AG10803 (cell line): ENCODE measurements around the gene PRKAG2.

Experiments used
- DNase-seq: peaks from one replicate; pipeline ENCODE4 v3.0.0; 2010; ENCODE audit warnings: low read depth
- H3K4me3 ChIP-seq: 2 replicates; pipeline ENCODE4 v1.5.1; 2011; ENCODE audit warnings: mild to moderate bottlenecking, low read length, control low read depth
- TF ChIP-seq, protein P1 (sequence below): conservative IDR thresholded peaks from 2 replicates; pipeline ENCODE4 v1.5.1; 2011; ENCODE audit warnings: mild to moderate bottlenecking, low read length, control low read depth, inconsistent platforms

Gene PRKAG2

DNA sequence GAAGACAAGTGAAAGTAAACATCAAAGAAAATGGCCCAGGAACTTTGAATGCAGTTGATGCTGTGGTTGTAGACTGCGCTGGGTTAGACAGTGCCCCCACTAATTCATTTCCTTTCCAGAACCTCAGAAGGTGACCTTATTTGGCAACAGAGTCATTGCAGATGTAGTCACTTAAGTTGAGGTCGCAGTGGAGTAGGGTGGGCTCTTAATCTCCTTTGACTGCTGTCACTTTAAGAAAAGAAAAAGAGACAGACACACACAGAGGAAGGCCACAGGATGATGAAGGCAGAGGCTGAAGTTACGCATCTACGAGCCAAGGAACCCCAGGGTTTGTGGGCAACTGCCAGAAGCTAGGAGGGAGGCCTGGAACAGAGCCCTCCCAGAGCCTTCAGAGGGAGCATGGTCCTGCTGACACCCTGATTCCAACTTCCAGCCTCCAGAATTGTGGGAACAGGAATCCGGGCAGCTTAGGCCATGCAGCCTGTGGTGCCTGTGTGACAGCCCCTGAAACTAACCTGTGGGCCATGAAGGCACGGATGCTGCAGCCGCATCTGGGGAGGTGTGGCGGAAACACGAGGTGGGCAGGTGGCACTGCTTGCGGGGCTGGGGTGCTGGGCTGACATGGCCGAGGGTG is 107.6 kb downstream of the PRKAG2 start:
- no peak overlapping the region for H3K4me3 ChIP-seq
- TF ChIP-seq, protein P1, sequence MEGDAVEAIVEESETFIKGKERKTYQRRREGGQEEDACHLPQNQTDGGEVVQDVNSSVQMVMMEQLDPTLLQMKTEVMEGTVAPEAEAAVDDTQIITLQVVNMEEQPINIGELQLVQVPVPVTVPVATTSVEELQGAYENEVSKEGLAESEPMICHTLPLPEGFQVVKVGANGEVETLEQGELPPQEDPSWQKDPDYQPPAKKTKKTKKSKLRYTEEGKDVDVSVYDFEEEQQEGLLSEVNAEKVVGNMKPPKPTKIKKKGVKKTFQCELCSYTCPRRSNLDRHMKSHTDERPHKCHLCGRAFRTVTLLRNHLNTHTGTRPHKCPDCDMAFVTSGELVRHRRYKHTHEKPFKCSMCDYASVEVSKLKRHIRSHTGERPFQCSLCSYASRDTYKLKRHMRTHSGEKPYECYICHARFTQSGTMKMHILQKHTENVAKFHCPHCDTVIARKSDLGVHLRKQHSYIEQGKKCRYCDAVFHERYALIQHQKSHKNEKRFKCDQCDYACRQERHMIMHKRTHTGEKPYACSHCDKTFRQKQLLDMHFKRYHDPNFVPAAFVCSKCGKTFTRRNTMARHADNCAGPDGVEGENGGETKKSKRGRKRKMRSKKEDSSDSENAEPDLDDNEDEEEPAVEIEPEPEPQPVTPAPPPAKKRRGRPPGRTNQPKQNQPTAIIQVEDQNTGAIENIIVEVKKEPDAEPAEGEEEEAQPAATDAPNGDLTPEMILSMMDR: no peak

GRCh38 chr7:151768805-151769187 is 108.1 kb downstream of the PRKAG2 start:
- H3K4me3 ChIP-seq: no peak overlapping the region
- no peak for DNase-seq
- TF ChIP-seq, protein P1: no peak

More for the DNA sequence above, 107.6 kb downstream of the PRKAG2 start:
- DNase-seq: no peak

- TF ChIP-seq, protein P1: no peak
Measured at GRCh38 chr7:151767557-151767956, 109.4 kb downstream of the PRKAG2 start.

DNA sequence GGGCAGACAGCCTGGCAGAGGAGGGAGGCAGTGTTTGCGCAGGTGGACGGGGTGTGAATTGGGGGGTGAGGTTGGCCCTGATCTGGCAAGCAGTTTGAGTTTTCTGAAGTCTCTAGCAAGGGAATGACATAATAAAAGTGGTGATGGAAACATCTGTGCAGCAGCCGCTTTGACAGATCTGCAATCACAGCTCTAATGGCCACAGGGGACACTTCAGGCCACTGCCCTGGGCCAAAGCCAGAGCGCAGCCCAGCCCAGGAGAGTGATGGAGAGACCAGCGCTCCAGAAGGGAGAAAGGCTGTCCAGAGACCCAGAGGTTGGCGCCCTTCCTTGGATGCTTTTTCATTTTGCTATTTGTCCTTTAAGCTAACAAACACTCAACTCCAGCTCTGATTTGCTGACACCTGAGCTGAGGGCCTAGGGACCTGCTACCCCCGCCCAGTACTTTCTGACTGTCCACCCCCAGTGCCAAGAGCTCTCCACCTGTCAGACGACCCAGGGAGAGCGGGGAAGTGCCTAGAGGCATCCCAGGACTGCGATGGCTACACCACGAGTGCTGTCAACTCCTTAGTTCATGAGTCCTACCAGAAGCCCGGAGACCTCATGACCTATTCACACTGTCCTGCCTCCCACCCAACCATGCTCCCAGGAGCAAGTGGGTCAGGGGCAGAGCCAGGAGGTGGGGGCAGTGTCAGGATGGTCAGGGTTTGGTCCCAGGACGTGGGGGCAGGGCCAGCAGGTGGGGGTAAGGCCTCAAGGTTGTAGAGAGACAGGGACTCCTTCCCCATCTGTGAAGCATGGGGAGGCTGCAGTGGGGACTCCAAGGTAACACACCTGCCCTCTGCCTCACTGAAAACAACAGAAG is 112.6 kb downstream of the PRKAG2 start:
- TF ChIP-seq, protein P1: no peak
- no peak for DNase-seq
- H3K4me3 ChIP-seq: no peak overlapping the region

More at GRCh38 chr7:151767557-151767956, 109.4 kb downstream of the PRKAG2 start:
- no peak for DNase-seq
- no peak overlapping the region for H3K4me3 ChIP-seq

DNA sequence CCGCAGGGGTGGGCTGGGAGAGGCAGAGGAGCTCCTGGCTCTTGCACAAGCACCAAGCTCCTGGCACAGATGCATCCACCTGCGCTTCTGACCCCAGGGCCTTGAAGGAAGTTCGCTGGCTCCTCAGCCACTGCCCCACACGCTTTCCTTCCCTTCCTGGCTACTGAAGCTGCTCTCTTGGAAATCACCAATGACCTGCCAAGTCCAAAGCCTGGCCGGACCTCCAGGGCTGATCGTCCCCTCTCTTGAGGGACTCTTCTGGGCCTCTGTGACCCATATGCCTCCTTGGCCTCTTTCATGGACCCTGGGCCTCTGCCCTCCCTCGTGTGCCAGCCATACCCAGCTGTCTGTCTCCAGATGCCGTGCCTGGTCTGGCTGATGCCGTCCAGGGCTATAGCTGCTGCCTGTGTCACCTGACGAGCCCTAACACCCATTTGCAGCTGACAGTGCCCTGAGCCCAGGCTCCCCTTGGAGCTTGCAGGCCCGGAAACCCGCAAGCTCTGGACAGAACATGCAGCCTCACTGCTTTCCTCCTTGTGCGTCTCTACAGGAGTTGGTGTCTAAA is 113.4 kb downstream of the PRKAG2 start:
- DNase-seq: no peak
- H3K4me3 ChIP-seq: no peak overlapping the region
- TF ChIP-seq, protein P1: no peak

DNA sequence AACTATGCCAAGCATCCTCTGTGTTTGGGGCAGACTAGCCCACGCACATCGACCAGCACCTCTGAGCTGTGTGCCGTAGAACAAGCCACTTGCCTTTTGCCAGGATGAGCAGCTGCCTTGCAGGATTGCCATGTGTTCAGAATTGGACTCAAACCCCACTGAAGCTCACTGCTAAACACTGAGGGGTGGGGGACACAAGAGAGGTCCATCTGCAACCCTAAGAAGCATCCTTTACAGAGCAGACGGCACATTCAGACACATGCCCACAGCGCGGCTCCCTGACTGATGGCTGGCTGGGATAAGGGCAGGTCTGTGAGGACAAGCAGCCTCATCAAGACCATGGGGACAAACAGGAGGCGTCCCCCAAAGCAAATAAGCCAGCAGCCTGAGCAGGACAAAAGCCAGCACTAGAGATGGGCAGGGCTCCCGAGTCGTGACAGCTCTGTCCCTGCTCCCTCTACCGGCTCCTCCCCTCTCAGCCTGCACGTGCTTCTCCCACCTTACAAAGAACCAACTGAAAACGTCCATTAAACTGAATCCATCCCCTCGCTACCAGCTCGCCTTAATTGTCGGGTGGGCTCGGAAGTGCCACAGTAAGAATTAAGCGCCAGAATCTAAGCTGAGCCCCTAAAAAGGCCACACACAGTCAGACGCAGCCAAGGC is 114.2 kb downstream of the PRKAG2 start:
- TF ChIP-seq, protein P1: no peak
- no peak for DNase-seq
- H3K4me3 ChIP-seq: no peak overlapping the region
